HEK293 (cell line): Measurements from ENCODE around the gene G3BP2.

Source experiments
- CTCF ChIA-PET: fragments of 350-600 bp; formaldehyde crosslinking; extraction: SDS; loops from one replicate; lab custom pipeline; 2021; ENCODE audit warnings: antibody characterized with exemption; lab: Yijun Ruan, JAX
- POLR2A ChIA-PET: fragments of 300-600 bp; formaldehyde crosslinking; extraction: SDS; loops from one replicate; lab custom pipeline; 2020; ENCODE audit warnings: antibody characterized with exemption, inconsistent platforms; lab: Yijun Ruan, JAX
- H3K27ac ChIP-seq: fragments of 200-500 bp; sonication (Bioruptor generic); 2 replicates; pipeline ENCODE4 v1.5.1; 2014; ENCODE audit warnings: low read depth, low read length, control low read depth, inconsistent platforms; ENCODE audit errors: extremely low read depth
- H3K36me3 ChIP-seq, 2 experiments: fragments of 200-500 bp in 1 of 2; sonication (Bioruptor generic) in 1 of 2; 1 replicate in 1 of 2; 2 replicates in 1 of 2; pipeline ENCODE4 v1.5.1; 2014 to 2017; ENCODE audit warnings: inconsistent platforms in 2 of 2, low read length in 2 of 2; ENCODE audit not compliant: control insufficient read depth in 2 of 2, insufficient read depth in 1 of 2
- H3K4me1 ChIP-seq: fragments of 200-500 bp; sonication (Bioruptor generic); 2 replicates; pipeline ENCODE4 v1.5.1; 2014; ENCODE audit warnings: mild to moderate bottlenecking, low read length, inconsistent platforms; ENCODE audit not compliant: control insufficient read depth, insufficient read depth
- H3K4me3 ChIP-seq: 2 replicates; pipeline ENCODE4 v1.5.1; 2011; ENCODE audit warnings: low read depth, mild to moderate bottlenecking, control low read depth, low read length, moderate library complexity
- H3K9me3 ChIP-seq: fragments of 200-500 bp; sonication (Bioruptor generic); 2 replicates; pipeline ENCODE4 v1.5.1; 2014; ENCODE audit warnings: low read depth, low read length, inconsistent platforms; ENCODE audit not compliant: control insufficient read depth, insufficient read depth
- GLI2 ChIP-seq: fragments of 450-650 bp; formaldehyde crosslinking; IDR thresholded peaks from 2 replicates; pipeline ENCODE4; 2017; ENCODE audit warnings: missing biosample characterization, missing genetic modification characterization, low read depth, borderline replicate concordance
- GLIS1 ChIP-seq: fragments of 450-650 bp; formaldehyde crosslinking; IDR thresholded peaks from 2 replicates; pipeline ENCODE4 v1.5.1; 2016; ENCODE audit warnings: missing biosample characterization, missing genetic modification characterization
- KLF1 ChIP-seq: fragments of 450-650 bp; formaldehyde crosslinking; IDR thresholded peaks from 2 replicates; pipeline ENCODE4 v1.5.1; 2016; ENCODE audit warnings: missing biosample characterization, missing genetic modification characterization
- KLF10 ChIP-seq: fragments of 450-650 bp; IDR thresholded peaks from 2 replicates; pipeline ENCODE4 v1.5.1; 2018; ENCODE audit warnings: missing biosample characterization, mild to moderate bottlenecking, missing genetic modification characterization
- KLF9 ChIP-seq: fragments of 450-650 bp; formaldehyde crosslinking; IDR thresholded peaks from 2 replicates; pipeline ENCODE4 v1.5.1; 2016; ENCODE audit warnings: missing biosample characterization, missing genetic modification characterization, low read depth
- OSR2 ChIP-seq: fragments of 450-650 bp; formaldehyde crosslinking; IDR thresholded peaks from 2 replicates; pipeline ENCODE4 v1.5.1; 2016; ENCODE audit warnings: missing biosample characterization, missing genetic modification characterization
- SALL2 ChIP-seq: fragments of 450-650 bp; formaldehyde crosslinking; IDR thresholded peaks from 2 replicates; pipeline ENCODE4 v1.5.0; 2017; ENCODE audit warnings: missing biosample characterization, mild to moderate bottlenecking, missing genetic modification characterization, borderline replicate concordance
- SCRT1 ChIP-seq: fragments of 450-650 bp; formaldehyde crosslinking; IDR thresholded peaks from 2 replicates; pipeline ENCODE4 v1.5.1; 2016; ENCODE audit warnings: missing biosample characterization, missing genetic modification characterization, borderline replicate concordance
- SP7 ChIP-seq: fragments of 450-650 bp; formaldehyde crosslinking; IDR thresholded peaks from 2 replicates; pipeline ENCODE4 v1.5.1; 2016; ENCODE audit warnings: missing biosample characterization, missing genetic modification characterization
- TCF7L2 ChIP-seq: IDR thresholded peaks from 2 replicates; pipeline ENCODE4 v1.6.1; 2011; ENCODE audit warnings: low read depth, mild to moderate bottlenecking, inconsistent platforms, low read length, moderate library complexity, borderline replicate concordance
- WT1 ChIP-seq: fragments of 450-650 bp; formaldehyde crosslinking; IDR thresholded peaks from 2 replicates; pipeline ENCODE4 v1.5.1; 2016; ENCODE audit warnings: missing biosample characterization, missing genetic modification characterization
- ZBTB1 ChIP-seq: fragments of 450-650 bp; formaldehyde crosslinking; IDR thresholded peaks from 2 replicates; pipeline ENCODE4 v1.5.1; 2016; ENCODE audit warnings: missing biosample characterization, missing genetic modification characterization
- ZNF266 ChIP-seq: fragments of 450-650 bp; formaldehyde crosslinking; IDR thresholded peaks from 2 replicates; pipeline ENCODE4 v1.5.1; 2016; ENCODE audit warnings: missing biosample characterization, missing genetic modification characterization, low read depth
- ZNF366 ChIP-seq: fragments of 450-650 bp; formaldehyde crosslinking; conservative IDR thresholded peaks from 2 replicates; pipeline ENCODE4 v1.5.1; 2016; ENCODE audit warnings: missing biosample characterization, missing genetic modification characterization
- ZNF473 ChIP-seq: fragments of 450-650 bp; formaldehyde crosslinking; IDR thresholded peaks from 2 replicates; pipeline ENCODE4 v1.5.1; 2017; ENCODE audit warnings: missing biosample characterization, missing genetic modification characterization
- ZNF660 ChIP-seq: fragments of 450-650 bp; IDR thresholded peaks from 2 replicates; pipeline ENCODE4 v1.5.1; 2018; ENCODE audit warnings: missing biosample characterization, mild to moderate bottlenecking, missing genetic modification characterization
- ZNF701 ChIP-seq: fragments of 450-650 bp; formaldehyde crosslinking; IDR thresholded peaks from 2 replicates; pipeline ENCODE4 v1.5.1; 2016; ENCODE audit warnings: missing biosample characterization, missing genetic modification characterization
- ZNF707 ChIP-seq: fragments of 450-650 bp; formaldehyde crosslinking; IDR thresholded peaks from 2 replicates; pipeline ENCODE4 v1.5.1; 2016; ENCODE audit warnings: missing biosample characterization, missing genetic modification characterization
- TF ChIP-seq, protein P1 (sequence below): fragments of 450-650 bp; formaldehyde crosslinking; IDR thresholded peaks from 2 replicates; pipeline ENCODE4 v1.5.1; 2016; ENCODE audit warnings: missing biosample characterization, missing genetic modification characterization
- TF ChIP-seq, protein P2 (sequence below): fragments of 450-650 bp; formaldehyde crosslinking; IDR thresholded peaks from 2 replicates; pipeline ENCODE4 v1.5.1; 2016; ENCODE audit warnings: missing biosample characterization, missing genetic modification characterization
- TF ChIP-seq, protein P3 (sequence below): fragments of 450-650 bp; formaldehyde crosslinking; IDR thresholded peaks from 2 replicates; pipeline ENCODE4 v1.5.1; 2017; ENCODE audit warnings: missing biosample characterization, missing genetic modification characterization
- TF ChIP-seq, protein P4 (sequence below): fragments of 450-650 bp; formaldehyde crosslinking; IDR thresholded peaks from 2 replicates; pipeline ENCODE4 v1.5.1; 2017; ENCODE audit warnings: missing biosample characterization, missing genetic modification characterization

Gene G3BP2

DNA sequence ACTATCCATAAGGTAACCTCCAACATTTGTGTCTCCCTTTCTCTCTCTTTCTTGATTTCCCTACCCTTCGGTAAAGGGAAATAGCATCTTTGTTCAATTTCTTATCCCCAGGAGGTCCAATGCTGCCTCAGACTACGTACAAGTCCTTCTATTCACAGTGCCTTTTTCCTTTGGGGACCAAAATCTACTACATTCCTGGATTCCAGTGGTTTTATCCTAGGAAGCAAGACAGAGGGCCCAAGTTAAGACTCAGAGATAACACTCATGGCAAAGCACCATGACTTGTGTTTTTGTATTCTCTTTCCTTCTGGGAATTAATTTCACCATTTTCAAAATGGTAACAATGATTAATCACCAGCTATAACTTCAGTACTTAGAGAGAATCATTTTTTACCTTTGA is 10.6 kb downstream of the G3BP2 start:
- Histone ChIP-seq H3K9me3 (no peaks in the 10 kb centered on the region), H3K27ac (no peak overlapping the region), H3K4me1 (peaks cover 3% of the 10 kb centered on the region; the same call in 1 of the 2 replicates), H3K4me3 (no peak overlapping the region), H3K36me3 (peaks cover 3 to 12% of the 10 kb centered on the region in 2 experiments; a peak in 2 of 3 replicates)
- POLR2A ChIA-PET: no interaction called here
- TF ChIP-seq ZNF473 (tag by site-specific recombination): no peak
- CTCF ChIA-PET: no interaction called here

DNA sequence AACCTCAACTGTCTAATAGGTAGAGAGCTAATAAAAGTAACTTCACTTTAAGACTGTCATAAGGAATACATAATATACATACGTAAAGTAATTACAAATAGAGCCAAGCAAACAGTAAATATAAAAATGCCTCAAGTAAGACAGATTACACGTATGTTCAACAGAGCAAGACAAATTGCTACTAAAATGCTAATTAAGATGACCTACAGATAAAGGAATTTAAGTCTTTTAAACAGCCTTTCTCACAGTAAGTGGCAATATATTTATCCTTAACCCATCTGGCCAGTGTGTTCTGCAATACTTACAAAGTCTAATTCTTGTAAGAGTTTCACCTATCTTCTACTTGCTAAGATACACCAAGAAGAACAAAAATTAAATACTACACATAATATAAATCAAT is 12.7 kb downstream of the G3BP2 start:
- Histone ChIP-seq H3K9me3 (no peaks in the 10 kb centered on the region), H3K27ac (no peak overlapping the region), H3K36me3 (peaks cover 7 to 27% of the 10 kb centered on the region in 2 experiments; a peak in 2 of 3 replicates), H3K4me1 (peaks cover 3% of the 10 kb centered on the region; the same call in 1 of the 2 replicates), H3K4me3 (no peak overlapping the region)
- POLR2A ChIA-PET: interaction anchor here (1.0 kb wide), 1 partner anchor 64 kb away, joined by 3 read pairs; the partner anchor contains the start of gene USO1
- CTCF ChIA-PET: interaction anchor here (1.4 kb wide), 1 partner anchor 63 kb away, joined by 3 read pairs; no protein-coding TSS in a partner anchor
- TF ChIP-seq KLF9 (tag by site-specific recombination): no peak
- no peak for TF ChIP-seq SALL2 (tag by site-specific recombination)
- TF ChIP-seq, protein P1, sequence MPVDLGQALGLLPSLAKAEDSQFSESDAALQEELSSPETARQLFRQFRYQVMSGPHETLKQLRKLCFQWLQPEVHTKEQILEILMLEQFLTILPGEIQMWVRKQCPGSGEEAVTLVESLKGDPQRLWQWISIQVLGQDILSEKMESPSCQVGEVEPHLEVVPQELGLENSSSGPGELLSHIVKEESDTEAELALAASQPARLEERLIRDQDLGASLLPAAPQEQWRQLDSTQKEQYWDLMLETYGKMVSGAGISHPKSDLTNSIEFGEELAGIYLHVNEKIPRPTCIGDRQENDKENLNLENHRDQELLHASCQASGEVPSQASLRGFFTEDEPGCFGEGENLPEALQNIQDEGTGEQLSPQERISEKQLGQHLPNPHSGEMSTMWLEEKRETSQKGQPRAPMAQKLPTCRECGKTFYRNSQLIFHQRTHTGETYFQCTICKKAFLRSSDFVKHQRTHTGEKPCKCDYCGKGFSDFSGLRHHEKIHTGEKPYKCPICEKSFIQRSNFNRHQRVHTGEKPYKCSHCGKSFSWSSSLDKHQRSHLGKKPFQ (tag by site-specific recombination): no peak
- no peak for TF ChIP-seq GLI2
- no peak for TF ChIP-seq KLF10 (tag by site-specific recombination)
- TF ChIP-seq SCRT1 (tag by site-specific recombination): no peak
- TF ChIP-seq ZNF366 (tag by site-specific recombination): peak; percentile 62; the same call in 1 of the 2 replicates
- TF ChIP-seq OSR2 (tag by site-specific recombination): 0 out of 2 replicates have a peak, but pooled peaks have one; percentile 31
- 0 out of 2 replicates have a peak, but pooled peaks have one; percentile 31 for TF ChIP-seq SP7 (tag by site-specific recombination)
- TF ChIP-seq, protein P2, sequence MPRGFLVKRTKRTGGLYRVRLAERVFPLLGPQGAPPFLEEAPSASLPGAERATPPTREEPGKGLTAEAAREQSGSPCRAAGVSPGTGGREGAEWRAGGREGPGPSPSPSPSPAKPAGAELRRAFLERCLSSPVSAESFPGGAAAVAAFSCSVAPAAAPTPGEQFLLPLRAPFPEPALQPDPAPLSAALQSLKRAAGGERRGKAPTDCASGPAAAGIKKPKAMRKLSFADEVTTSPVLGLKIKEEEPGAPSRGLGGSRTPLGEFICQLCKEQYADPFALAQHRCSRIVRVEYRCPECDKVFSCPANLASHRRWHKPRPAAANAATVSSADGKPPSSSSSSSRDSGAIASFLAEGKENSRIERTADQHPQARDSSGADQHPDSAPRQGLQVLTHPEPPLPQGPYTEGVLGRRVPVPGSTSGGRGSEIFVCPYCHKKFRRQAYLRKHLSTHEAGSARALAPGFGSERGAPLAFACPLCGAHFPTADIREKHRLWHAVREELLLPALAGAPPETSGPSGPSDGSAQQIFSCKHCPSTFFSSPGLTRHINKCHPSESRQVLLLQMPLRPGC (tag by site-specific recombination): no peak
- TF ChIP-seq TCF7L2: no peak
- TF ChIP-seq, protein P3, sequence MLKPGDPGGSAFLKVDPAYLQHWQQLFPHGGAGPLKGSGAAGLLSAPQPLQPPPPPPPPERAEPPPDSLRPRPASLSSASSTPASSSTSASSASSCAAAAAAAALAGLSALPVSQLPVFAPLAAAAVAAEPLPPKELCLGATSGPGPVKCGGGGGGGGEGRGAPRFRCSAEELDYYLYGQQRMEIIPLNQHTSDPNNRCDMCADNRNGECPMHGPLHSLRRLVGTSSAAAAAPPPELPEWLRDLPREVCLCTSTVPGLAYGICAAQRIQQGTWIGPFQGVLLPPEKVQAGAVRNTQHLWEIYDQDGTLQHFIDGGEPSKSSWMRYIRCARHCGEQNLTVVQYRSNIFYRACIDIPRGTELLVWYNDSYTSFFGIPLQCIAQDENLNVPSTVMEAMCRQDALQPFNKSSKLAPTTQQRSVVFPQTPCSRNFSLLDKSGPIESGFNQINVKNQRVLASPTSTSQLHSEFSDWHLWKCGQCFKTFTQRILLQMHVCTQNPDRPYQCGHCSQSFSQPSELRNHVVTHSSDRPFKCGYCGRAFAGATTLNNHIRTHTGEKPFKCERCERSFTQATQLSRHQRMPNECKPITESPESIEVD (tag by site-specific recombination): peak; percentile 72
- TF ChIP-seq, all 188 proteins: peak for 4

DNA sequence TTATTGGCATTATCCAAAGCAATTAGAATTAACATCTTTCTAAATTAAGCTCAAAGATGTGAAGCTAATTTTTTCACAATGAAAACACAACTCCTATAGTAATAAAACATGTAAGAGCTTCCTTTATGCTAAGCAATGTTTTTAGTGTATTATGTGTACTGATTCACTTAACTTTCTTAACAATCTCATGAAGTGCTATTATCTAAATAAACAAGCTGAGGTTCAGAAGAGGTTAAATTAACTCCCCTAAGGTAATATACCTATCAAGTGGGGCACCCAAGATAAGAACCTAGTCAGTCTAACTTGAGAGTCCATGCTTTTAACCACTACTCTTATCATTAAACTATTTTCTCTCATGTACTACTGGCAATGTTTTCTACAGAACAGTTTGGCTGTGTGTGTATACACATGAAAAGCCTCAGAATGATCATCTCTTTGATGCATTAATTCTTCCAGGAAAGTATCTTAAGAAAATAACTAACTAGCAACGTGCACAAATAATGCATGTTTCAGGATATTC is 13.6 kb downstream of the G3BP2 start:
- ChIA-PET CTCF (interaction anchor here (1.4 kb wide), 1 partner anchor 64 kb away, joined by 3 read pairs; no protein-coding TSS in a partner anchor), POLR2A (interaction anchor here (0.7 kb wide), 1 partner anchor 62 kb away, joined by 4 read pairs; no protein-coding TSS in a partner anchor)
- Histone ChIP-seq H3K4me3 (no peak overlapping the region), H3K36me3 (peaks cover 7 to 36% of the 10 kb centered on the region in 2 experiments; a peak in 2 of 3 replicates), H3K4me1 (peaks cover 3% of the 10 kb centered on the region; the same call in 1 of the 2 replicates), H3K27ac (no peak overlapping the region), H3K9me3 (no peaks in the 10 kb centered on the region)
- TF ChIP-seq, protein P4, sequence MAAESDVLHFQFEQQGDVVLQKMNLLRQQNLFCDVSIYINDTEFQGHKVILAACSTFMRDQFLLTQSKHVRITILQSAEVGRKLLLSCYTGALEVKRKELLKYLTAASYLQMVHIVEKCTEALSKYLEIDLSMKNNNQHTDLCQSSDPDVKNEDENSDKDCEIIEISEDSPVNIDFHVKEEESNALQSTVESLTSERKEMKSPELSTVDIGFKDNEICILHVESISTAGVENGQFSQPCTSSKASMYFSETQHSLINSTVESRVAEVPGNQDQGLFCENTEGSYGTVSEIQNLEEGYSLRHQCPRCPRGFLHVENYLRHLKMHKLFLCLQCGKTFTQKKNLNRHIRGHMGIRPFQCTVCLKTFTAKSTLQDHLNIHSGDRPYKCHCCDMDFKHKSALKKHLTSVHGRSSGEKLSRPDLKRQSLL (tag by site-specific recombination): no peak
- TF ChIP-seq, protein P3 (tag by site-specific recombination): peak; percentile 61
- TF ChIP-seq ZNF707 (tag by site-specific recombination) (no peak), OSR2 (tag by site-specific recombination) (peak; percentile 27; the same call in 1 of the 2 replicates), ZBTB1 (no peak), ZNF660 (tag by site-specific recombination) (no peak), ZNF266 (no peak), ZNF701 (tag by site-specific recombination) (no peak), WT1 (tag by site-specific recombination) (0 out of 2 replicates have a peak, but pooled peaks have one; percentile 35), KLF1 (tag by site-specific recombination) (no peak), TCF7L2 (peak; percentile 64; the same call in 1 of the 2 replicates), GLIS1 (tag by site-specific recombination) (no peak)
